ENCODE results near the gene TUBB1. TPM values are rescaled to one million over a fixed set of nuclear protein-coding genes. Genes with fewer than 3 reads are reported as not detected.

TUBB1 gene
- total and polyA plus RNA-seq, 2 of the 13 experiments (the other 11 are each of a cell fraction or from before 2014, with no cell fraction given) = 0.11 to 57.6 TPM

DNA sequence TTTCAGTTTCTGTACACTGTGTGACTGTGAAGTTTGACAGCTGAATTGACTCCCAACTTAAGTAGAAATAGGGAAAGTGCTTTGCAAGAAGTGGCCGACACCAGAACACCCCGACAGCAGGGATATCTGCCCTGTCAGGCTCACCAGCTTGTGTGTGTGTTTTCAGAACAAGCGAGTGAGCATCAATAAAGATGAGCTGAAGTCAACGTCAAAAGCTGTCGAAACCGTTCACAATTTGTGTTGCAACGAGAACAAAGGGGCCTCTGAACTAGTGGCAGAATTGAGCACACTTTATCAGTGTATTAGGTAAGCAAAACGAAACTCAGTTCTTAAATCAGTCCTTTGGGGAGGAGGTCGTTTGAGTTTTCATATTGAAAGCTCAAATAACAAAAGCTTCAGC, 27.5 kb upstream of the TUBB1 start (continued):
- TF ChIP-seq, protein P1, sequence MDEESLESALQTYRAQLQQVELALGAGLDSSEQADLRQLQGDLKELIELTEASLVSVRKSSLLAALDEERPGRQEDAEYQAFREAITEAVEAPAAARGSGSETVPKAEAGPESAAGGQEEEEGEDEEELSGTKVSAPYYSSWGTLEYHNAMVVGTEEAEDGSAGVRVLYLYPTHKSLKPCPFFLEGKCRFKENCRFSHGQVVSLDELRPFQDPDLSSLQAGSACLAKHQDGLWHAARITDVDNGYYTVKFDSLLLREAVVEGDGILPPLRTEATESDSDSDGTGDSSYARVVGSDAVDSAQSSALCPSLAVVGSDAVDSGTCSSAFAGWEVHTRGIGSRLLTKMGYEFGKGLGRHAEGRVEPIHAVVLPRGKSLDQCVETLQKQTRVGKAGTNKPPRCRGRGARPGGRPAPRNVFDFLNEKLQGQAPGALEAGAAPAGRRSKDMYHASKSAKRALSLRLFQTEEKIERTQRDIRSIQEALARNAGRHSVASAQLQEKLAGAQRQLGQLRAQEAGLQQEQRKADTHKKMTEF (CRISPR knock-in tag; IDR thresholded peaks at IDR 0.05) = no peak
- TF ChIP-seq, protein P2, sequence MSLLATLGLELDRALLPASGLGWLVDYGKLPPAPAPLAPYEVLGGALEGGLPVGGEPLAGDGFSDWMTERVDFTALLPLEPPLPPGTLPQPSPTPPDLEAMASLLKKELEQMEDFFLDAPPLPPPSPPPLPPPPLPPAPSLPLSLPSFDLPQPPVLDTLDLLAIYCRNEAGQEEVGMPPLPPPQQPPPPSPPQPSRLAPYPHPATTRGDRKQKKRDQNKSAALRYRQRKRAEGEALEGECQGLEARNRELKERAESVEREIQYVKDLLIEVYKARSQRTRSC (CRISPR knock-in tag; IDR thresholded peaks at IDR 0.05; ENCODE audit: low read depth) = no peak
- peak; percentile 29; the same call in 1 of the 2 replicates for TF ChIP-seq NR2F6 (IDR thresholded peaks at IDR 0.05)
- TF ChIP-seq NR2F6 (CRISPR knock-in tag; IDR thresholded peaks at IDR 0.05) = no peak
- TF ChIP-seq, protein P3, sequence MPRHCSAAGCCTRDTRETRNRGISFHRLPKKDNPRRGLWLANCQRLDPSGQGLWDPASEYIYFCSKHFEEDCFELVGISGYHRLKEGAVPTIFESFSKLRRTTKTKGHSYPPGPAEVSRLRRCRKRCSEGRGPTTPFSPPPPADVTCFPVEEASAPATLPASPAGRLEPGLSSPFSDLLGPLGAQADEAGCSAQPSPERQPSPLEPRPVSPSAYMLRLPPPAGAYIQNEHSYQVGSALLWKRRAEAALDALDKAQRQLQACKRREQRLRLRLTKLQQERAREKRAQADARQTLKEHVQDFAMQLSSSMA (CRISPR knock-in tag; IDR thresholded peaks at IDR 0.05) = no peak
- TF ChIP-seq ZNF331 (CRISPR knock-in tag; IDR thresholded peaks at IDR 0.05) = peak; percentile 33; the same call in 1 of the 2 replicates
- TF ChIP-seq, protein P4, sequence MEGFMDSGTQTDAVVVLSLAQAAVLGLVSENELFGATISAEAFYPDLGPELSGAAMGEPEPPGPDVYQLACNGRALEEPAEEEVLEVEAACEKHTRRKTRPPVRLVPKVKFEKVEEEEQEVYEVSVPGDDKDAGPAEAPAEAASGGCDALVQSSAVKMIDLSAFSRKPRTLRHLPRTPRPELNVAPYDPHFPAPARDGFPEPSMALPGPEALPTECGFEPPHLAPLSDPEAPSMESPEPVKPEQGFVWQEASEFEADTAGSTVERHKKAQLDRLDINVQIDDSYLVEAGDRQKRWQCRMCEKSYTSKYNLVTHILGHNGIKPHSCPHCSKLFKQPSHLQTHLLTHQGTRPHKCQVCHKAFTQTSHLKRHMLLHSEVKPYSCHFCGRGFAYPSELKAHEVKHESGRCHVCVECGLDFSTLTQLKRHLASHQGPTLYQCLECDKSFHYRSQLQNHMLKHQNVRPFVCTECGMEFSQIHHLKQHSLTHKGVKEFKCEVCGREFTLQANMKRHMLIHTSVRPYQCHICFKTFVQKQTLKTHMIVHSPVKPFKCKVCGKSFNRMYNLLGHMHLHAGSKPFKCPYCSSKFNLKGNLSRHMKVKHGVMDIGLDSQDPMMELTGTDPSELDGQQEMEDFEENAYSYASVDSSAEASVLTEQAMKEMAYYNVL (CRISPR knock-in tag; IDR thresholded peaks at IDR 0.05; ENCODE audit: borderline replicate concordance) = no peak
- TF ChIP-seq, protein P5, sequence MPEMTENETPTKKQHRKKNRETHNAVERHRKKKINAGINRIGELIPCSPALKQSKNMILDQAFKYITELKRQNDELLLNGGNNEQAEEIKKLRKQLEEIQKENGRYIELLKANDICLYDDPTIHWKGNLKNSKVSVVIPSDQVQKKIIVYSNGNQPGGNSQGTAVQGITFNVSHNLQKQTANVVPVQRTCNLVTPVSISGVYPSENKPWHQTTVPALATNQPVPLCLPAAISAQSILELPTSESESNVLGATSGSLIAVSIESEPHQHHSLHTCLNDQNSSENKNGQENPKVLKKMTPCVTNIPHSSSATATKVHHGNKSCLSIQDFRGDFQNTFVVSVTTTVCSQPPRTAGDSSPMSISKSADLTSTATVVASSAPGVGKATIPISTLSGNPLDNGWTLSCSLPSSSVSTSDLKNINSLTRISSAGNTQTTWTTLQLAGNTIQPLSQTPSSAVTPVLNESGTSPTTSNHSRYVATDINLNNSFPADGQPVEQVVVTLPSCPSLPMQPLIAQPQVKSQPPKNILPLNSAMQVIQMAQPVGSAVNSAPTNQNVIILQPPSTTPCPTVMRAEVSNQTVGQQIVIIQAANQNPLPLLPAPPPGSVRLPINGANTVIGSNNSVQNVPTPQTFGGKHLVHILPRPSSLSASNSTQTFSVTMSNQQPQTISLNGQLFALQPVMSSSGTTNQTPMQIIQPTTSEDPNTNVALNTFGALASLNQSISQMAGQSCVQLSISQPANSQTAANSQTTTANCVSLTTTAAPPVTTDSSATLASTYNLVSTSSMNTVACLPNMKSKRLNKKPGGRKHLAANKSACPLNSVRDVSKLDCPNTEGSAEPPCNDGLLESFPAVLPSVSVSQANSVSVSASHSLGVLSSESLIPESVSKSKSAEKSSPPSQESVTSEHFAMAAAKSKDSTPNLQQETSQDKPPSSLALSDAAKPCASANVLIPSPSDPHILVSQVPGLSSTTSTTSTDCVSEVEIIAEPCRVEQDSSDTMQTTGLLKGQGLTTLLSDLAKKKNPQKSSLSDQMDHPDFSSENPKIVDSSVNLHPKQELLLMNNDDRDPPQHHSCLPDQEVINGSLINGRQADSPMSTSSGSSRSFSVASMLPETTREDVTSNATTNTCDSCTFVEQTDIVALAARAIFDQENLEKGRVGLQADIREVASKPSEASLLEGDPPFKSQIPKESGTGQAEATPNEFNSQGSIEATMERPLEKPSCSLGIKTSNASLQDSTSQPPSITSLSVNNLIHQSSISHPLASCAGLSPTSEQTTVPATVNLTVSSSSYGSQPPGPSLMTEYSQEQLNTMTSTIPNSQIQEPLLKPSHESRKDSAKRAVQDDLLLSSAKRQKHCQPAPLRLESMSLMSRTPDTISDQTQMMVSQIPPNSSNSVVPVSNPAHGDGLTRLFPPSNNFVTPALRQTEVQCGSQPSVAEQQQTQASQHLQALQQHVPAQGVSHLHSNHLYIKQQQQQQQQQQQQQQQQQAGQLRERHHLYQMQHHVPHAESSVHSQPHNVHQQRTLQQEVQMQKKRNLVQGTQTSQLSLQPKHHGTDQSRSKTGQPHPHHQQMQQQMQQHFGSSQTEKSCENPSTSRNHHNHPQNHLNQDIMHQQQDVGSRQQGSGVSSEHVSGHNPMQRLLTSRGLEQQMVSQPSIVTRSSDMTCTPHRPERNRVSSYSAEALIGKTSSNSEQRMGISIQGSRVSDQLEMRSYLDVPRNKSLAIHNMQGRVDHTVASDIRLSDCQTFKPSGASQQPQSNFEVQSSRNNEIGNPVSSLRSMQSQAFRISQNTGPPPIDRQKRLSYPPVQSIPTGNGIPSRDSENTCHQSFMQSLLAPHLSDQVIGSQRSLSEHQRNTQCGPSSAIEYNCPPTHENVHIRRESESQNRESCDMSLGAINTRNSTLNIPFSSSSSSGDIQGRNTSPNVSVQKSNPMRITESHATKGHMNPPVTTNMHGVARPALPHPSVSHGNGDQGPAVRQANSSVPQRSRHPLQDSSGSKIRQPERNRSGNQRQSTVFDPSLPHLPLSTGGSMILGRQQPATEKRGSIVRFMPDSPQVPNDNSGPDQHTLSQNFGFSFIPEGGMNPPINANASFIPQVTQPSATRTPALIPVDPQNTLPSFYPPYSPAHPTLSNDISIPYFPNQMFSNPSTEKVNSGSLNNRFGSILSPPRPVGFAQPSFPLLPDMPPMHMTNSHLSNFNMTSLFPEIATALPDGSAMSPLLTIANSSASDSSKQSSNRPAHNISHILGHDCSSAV (CRISPR knock-in tag; IDR thresholded peaks at IDR 0.05; ENCODE audit: borderline replicate concordance) = no peak
- no peak for TF ChIP-seq STAT5B (CRISPR knock-in tag; IDR thresholded peaks at IDR 0.05)
- no peak for TF ChIP-seq ZNF703 (CRISPR knock-in tag; IDR thresholded peaks at IDR 0.05; ENCODE audit: borderline replicate concordance)
- TF ChIP-seq ZNF709 (CRISPR knock-in tag; IDR thresholded peaks at IDR 0.05) = 0 out of 2 replicates have a peak, but pooled peaks have one; percentile 39
- TF ChIP-seq HMG20A (CRISPR knock-in tag; IDR thresholded peaks at IDR 0.05; ENCODE audit: borderline replicate concordance) = no peak
- no peak for TF ChIP-seq TRIM24 (CRISPR knock-in tag; IDR thresholded peaks at IDR 0.05)
- TF ChIP-seq HIVEP1 (CRISPR knock-in tag; IDR thresholded peaks at IDR 0.05) = no peak
- TF ChIP-seq BRCA1 (CRISPR knock-in tag; IDR thresholded peaks at IDR 0.05) = no peak
- TF ChIP-seq MXI1 (IDR thresholded peaks at IDR 0.05; ENCODE audit: borderline replicate concordance, low read depth, low read length) = peak; percentile 40; the same call in 2 of the 3 replicates
- TF ChIP-seq CEBPB (IDR thresholded peaks at IDR 0.05; ENCODE audit: borderline replicate concordance, low read depth, low read length) = peak; percentile 92
- TF ChIP-seq ZNF670 (CRISPR knock-in tag; IDR thresholded peaks at IDR 0.05; ENCODE audit: borderline replicate concordance) = no peak
